ENCODE measurements around the gene PDE3A. TPM values are rescaled to one million over a fixed set of nuclear protein-coding genes. Genes with fewer than 3 reads are reported as not detected.

PDE3A gene
- total RNA-seq, 1 donor from 2014 or later = 4.9 TPM

GRCh38 chr12:20486233-20486632 is 117.9 kb downstream of the PDE3A start:
- DNase-seq (ENCODE audit: low spot score in 2 of 2) (no peak), FAIRE-seq (peak; percentile 75)

DNA sequence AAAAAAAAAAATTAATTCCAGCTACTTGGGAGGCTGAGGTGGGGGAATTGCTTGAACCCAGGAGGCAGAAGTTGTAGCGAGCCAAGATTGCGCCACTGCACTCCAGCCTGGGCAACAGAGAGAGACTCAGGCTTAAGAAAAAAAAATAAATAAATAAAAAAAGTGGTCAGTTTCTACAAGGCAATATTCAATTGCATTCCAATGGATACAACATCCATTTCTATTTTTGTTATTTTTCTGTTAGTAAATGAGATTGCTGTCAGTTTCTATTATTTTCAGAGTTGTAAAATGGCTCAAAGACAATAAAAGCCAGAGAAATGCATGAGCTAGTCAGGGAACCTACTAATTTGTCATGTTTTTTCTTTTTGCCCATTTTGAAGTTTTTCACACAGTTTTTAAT is 119.2 kb downstream of the PDE3A start:
- FAIRE-seq (no peak), DNase-seq (ENCODE audit: low spot score in 2 of 2) (no peak)

DNA sequence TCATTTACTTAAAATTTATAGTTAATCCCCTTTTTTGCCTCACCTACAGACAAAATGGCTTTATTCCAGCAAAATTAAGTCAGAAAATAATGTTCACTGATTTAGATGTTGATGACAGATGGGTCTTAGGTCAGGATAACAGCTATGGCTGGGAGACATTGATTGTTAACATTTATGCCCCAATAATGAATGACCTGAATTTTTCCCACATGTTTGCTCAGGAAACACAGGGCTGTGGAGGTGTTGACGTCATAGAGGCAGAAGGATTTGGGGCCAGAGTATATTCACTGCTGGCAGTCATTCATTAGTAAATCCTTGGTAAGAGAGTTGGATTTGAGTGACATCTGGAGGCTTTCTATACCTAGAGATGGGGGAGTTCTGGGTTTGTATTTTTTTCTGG is 121.3 kb downstream of the PDE3A start:
- no peak for DNase-seq (ENCODE audit: low spot score in 2 of 2)
- no peak for FAIRE-seq

GRCh38 chr12:20490213-20490612 is 121.9 kb downstream of the PDE3A start:
- DNase-seq (ENCODE audit: low spot score in 2 of 2) (no peak), FAIRE-seq (no peak)

DNA sequence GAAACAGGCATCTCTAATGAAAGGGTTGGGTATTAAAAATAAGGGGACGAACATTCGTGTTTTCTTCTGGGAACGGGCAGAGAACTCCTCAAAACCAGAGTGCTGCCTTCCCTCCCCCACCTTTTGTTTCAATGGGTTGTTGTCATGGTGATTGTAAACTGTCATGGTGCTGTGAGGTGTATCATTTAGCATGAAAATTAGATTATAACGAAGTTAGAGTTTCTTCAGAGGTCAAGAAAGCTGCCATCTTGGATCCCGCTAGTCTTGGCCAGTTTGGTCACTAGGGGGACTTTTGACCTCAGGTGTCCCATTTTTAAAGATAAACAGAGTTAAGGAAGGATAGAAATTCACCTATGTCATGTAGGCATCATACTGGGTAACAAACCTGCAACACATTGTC is 123.0 kb downstream of the PDE3A start:
- no peak for DNase-seq (ENCODE audit: low spot score in 2 of 2)
- no peak for FAIRE-seq

DNA sequence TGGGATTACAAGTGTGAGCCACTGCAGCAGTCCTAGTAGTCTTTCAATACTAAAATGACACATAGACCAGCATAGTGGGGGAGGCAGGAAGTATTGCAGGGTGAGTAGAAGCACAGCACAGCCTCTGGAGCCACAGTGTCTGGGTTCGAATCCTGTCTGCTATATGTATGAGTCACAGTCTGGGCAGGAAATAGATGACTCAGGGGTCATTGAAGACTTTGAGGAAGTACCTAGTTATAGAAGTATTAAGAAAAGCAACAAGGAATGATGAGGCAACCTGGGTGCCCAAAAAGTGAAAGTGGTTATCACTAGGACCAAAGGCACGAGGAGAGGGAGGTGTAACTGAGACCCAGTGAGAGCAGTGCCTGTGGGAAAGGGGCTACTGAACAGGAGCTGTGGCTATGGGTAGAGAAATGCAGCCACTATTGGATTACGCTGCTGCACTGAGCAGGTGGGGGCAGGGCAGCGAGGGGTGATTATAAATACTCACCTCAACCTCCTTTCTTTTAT is 124.0 kb downstream of the PDE3A start:
- DNase-seq (ENCODE audit: low spot score in 2 of 2) = no peak
- no peak for FAIRE-seq

DNA sequence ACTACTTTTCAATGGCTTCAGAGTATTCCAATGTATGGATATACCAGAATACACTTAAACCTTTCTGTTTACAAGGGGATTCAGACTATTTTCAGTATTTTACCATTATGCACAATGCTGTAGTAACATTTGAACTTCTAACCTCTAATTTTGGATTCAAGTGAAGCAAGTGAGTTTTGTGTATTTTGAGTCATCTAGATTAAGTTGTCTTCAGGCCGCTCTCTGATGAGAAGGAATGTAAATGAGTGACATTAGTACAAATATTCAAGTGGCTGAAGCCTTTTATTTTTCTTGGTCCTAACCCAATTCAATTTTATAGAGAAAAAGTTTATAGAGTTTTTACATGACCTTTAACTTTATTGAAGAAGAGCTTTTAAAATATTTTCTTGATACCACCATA is 125.6 kb downstream of the PDE3A start:
- DNase-seq (ENCODE audit: low spot score in 2 of 2) = no peak
- no peak for FAIRE-seq

GRCh38 chr12:20494851-20495250 is 126.5 kb downstream of the PDE3A start:
- DNase-seq (ENCODE audit: low spot score in 2 of 2) (no peak), FAIRE-seq (no peak)

DNA sequence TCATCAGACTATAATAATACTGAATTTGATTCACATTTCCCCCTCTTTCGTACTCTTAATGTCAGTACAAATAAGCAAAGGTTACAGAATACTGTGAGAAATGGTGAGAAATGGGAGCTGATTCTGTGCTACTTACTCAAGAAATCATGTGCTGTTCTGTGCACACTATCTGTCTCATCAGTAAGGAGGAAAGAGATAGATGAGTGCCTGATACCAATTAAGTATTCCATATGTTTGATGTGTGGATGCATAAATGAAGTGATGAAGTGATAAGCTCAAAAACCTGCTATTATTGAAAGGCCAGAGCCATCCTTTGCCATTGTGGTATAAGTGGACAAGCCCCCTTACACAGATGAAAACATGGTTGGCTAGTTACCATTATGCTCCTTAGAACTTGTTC is 127.7 kb downstream of the PDE3A start:
- no peak for FAIRE-seq

DNA sequence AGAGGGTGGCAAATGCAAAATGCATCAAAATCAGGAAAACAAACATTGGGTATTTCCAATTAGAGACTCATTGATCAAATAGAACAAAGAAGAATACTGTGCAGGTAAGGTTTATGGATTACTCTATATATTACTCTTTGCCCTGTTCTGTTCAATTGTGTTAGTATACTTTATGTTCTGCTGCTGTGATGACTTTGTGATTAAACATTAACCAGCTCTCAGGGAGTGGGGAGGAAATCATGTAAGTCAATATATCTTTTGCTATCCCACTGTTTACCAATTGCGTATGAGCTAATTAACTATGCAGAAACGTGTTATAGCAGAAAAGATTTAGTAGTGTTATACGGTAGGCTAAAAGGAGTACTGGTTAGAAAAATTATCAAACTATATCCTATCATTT is 129.4 kb downstream of the PDE3A start:
- no peak for FAIRE-seq

More for the DNA sequence above, 127.7 kb downstream of the PDE3A start:
- no peak for DNase-seq (ENCODE audit: low spot score in 2 of 2)

GRCh38 chr12:20501958-20502357 is 133.6 kb downstream of the PDE3A start:
- FAIRE-seq (no peak), DNase-seq (ENCODE audit: low spot score in 2 of 2) (no peak)

More for the DNA sequence above, 129.4 kb downstream of the PDE3A start:
- DNase-seq (ENCODE audit: low spot score in 2 of 2) = no peak

DNA sequence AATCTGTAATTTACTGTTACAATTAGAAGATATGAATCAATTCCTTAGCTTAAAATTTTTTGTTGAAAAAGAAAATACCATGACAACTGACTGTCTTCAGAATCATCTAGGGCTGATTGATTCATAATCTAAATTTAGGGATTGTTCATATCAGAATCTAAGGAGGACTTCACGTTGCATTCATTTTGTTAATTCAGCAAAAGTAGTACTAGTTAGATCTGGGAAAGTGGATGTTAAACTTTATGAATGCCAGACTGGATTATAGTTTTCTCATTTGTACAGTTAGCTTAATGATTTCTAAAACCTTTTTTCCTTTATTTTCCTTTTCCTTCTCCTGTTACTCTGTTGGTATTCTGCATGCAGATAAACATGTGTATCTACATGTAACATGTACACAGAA is 135.5 kb downstream of the PDE3A start:
- FAIRE-seq (no peak), DNase-seq (ENCODE audit: low spot score in 2 of 2) (no peak)

GRCh38 chr12:20505056-20505455 is 136.7 kb downstream of the PDE3A start:
- FAIRE-seq (no peak), DNase-seq (ENCODE audit: low spot score in 2 of 2) (no peak)

DNA sequence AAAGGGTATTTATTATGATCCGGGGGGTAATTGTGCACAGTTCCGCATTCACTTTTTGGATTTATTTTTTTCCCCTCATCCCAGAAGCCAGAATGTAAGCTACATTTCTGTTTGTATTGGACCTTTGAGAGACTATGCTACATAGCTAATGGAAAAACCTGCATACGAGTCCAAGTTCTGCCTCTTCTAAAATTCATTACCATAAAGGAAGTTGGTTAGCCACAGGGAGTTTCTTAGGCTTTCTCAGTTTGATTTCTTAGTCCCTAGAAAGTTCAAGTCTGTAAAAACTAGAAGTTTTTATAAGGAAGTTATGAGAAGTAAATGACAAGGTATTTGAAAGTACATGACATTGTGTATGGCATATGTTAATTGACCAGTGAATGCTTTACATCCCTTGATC is 138.7 kb downstream of the PDE3A start:
- FAIRE-seq = no peak
- no peak for DNase-seq (ENCODE audit: low spot score in 2 of 2)

GRCh38 chr12:20507711-20508110 is 139.4 kb downstream of the PDE3A start:
- FAIRE-seq = no peak
- DNase-seq (ENCODE audit: low spot score in 2 of 2) = no peak

- no peak for FAIRE-seq
- no peak for DNase-seq (ENCODE audit: low spot score in 2 of 2)
Measured at GRCh38 chr12:20508359-20508758, 140.0 kb downstream of the PDE3A start.

DNA sequence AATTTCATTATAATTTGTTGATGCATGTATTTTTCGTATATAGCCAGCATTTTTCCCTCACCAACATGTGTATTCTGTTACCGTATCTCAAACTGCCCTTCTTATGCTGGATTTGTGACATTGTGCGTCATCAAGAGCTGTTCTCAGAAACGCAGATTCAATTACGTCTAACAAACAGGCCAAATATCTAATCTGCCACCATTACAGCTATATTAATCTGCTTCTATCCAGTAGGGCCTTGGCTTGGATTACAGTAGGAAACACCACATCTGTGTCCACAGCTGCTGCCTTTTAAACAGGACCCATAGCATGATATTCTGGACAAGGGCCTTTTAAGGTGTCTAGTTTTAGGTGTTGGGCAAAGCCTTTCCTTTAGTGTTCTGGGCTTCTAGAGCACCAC is 140.6 kb downstream of the PDE3A start:
- DNase-seq (ENCODE audit: low spot score in 2 of 2) (no peak), FAIRE-seq (no peak)

DNA sequence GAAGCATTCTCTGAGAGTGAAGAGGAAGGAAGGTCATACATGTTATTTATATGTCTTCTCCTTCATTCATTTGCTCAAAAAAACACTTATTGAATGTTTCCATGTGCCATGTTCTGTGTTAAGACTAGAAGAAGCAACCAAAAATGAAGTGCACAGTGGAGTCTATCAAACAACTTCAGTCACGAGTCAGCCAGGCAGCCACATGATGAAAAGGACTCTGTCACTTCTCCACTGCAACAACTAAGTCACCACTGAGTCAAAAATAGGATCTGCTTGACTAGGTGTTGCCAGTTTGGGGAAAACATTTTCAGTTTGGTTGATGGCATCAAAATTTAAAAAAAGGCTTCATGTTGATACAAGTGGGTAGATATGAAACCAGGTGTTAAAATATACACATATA is 142.5 kb downstream of the PDE3A start:
- DNase-seq (ENCODE audit: low spot score in 2 of 2) = no peak
- no peak for FAIRE-seq

DNA sequence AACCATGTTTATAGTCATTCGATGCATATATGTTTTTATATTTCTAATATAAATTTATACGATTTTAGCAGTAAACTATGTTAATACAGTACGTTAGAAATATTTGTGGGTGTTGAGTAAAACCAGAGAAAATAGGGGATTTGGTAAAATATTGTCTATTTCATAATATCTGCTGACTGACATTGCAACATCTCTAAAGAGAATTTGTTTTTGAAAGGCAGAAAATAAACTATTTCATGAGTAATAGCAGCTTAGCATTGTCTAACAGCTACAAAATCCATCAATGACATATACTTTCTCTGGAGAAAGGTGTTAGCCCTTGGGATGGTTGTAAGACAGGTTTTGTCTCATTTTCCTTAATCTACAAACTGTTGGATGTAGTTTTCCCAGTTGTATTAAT is 144.9 kb downstream of the PDE3A start:
- no peak for FAIRE-seq
- DNase-seq (ENCODE audit: low spot score in 2 of 2) = no peak

- DNase-seq (ENCODE audit: low spot score in 2 of 2) (no peak), FAIRE-seq (no peak)
Measured at GRCh38 chr12:20514598-20514997, 146.3 kb downstream of the PDE3A start.

GRCh38 chr12:20520532-20520931 is 152.2 kb downstream of the PDE3A start:
- peak in 1 of 2 donors; percentile 7 for DNase-seq (ENCODE audit: low spot score in 2 of 2)
- no peak for FAIRE-seq

DNA sequence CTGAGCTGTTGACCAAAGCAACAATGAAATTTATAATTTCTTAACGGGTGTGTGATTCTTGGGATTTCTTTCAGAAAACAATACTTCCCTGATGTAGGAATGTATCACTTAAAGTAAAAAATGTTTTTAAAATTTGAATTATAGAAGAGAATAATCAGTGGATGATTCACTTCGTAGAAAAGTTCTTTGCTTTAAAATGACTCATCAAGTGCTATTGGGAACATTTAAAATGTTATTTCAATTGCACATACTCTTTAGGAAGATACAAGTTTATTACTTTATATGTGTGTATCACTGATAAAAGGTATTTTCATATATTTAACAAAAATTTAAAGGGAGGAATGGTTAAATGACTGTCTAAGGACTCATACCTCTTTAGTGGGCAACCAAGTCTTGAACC is 155.3 kb downstream of the PDE3A start:
- FAIRE-seq = no peak

GRCh38 chr12:20524113-20524512 is 155.8 kb downstream of the PDE3A start:
- no peak for DNase-seq (ENCODE audit: low spot score in 2 of 2)
- FAIRE-seq = no peak

More for the DNA sequence above, 155.3 kb downstream of the PDE3A start:
- no peak for DNase-seq (ENCODE audit: low spot score in 2 of 2)
